Measurements from ENCODE around the gene FFAR2. TPM values are rescaled to one million over a fixed set of nuclear protein-coding genes. Genes with fewer than 3 reads are reported as not detected.
"Not testable (repeated sequence)": the region's sequence is repeated elsewhere in the genome, so short reads cannot be mapped to it uniquely, and the experiment has no call there.

Gene FFAR2
- total RNA-seq, 4 donors from 2014 or later = 0.29 to 0.64 (median 0.30) TPM; not detected in 1

DNA sequence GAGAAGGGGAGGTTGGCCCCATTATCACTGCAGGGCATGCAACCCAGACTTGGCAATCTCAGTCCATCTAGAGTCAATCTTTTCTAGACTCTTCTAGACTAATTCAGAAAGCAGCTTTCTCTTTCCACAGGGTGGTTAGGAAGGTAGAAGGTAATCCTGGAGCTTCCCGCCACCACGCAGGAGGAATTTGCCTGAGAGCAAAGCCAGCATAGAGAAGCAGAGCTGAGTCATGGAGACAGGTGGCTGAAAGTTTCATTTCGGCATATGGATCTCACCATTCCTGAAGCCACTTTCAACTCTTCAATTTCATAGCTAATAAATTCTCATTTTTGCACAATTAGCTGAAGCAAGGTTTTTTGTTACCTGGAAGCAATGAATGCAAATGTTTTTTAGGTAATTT lies 29.0 kb upstream of the FFAR2 start:
- TF ChIP-seq CTCF (IDR thresholded peaks at IDR 0.05) = no peak
- no peak for TF ChIP-seq POLR2A (IDR thresholded peaks at IDR 0.05)
- no peak for TF ChIP-seq EP300 (IDR thresholded peaks at IDR 0.05)
- TF ChIP-seq POLR2AphosphoS5 (IDR thresholded peaks at IDR 0.05) = no peak
- H3K27me3 ChIP-seq = peaks cover 27% of the 10 kb centered on the region
- DNase-seq (ENCODE audit: low spot score in 2 of 2) = no peak
- H3K9me3 ChIP-seq = no peaks in the 10 kb centered on the region
- WGBS = 58% methylated on average over 3 of the region's 3 CpGs
- no peak overlapping the region for H3K27ac ChIP-seq
- H3K4me1 ChIP-seq = no peaks in the 10 kb centered on the region
- no peaks in the 10 kb centered on the region for H3K36me3 ChIP-seq
- H3K4me3 ChIP-seq = no peak overlapping the region

DNA sequence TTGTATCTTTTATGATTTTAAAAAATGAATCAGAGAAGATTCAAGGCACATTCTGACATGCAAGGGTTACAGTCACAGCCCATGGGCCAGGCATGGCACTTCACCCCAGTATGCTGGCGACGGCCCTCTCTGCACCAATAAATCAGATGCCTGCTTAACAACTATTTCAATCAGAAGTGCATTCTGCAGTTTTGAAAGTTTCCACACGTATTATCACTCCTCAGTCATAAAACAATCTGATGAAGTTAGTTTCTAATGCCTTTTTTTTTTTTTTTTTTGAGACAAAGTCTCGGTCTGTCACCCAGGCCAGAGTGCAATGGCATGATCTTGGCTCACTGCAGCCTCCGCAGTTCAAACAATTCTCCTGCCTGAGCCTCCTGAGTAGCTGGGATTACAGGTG lies 28.3 kb upstream of the FFAR2 start:
- 55% methylated on average over 5 of the region's 5 CpGs for WGBS
- no peak for DNase-seq (ENCODE audit: low spot score in 2 of 2)
- TF ChIP-seq EP300 (IDR thresholded peaks at IDR 0.05) (no peak), POLR2AphosphoS5 (IDR thresholded peaks at IDR 0.05) (no peak), POLR2A (IDR thresholded peaks at IDR 0.05) (no peak), CTCF (IDR thresholded peaks at IDR 0.05) (no peak)
- Histone ChIP-seq H3K27me3 (peaks cover 20% of the 10 kb centered on the region), H3K9me3 (no peaks in the 10 kb centered on the region), H3K4me1 (no peaks in the 10 kb centered on the region), H3K36me3 (no peaks in the 10 kb centered on the region), H3K4me3 (no peak overlapping the region), H3K27ac (no peak overlapping the region)

GRCh38 chr19:35421362-35421761 lies 26.7 kb upstream of the FFAR2 start:
- Histone ChIP-seq H3K27me3 (peaks cover 17% of the 10 kb centered on the region), H3K27ac (no peak overlapping the region), H3K4me1 (no peaks in the 10 kb centered on the region), H3K4me3 (no peak overlapping the region), H3K9me3 (no peaks in the 10 kb centered on the region), H3K36me3 (no peaks in the 10 kb centered on the region)
- 57% methylated on average over 3 of the region's 11 CpGs for WGBS
- TF ChIP-seq POLR2AphosphoS5 (IDR thresholded peaks at IDR 0.05) (no peak), EP300 (IDR thresholded peaks at IDR 0.05) (no peak), CTCF (IDR thresholded peaks at IDR 0.05) (no peak), POLR2A (IDR thresholded peaks at IDR 0.05) (no peak)
- no peak for DNase-seq (ENCODE audit: low spot score in 2 of 2)

GRCh38 chr19:35423406-35423805 lies 24.7 kb upstream of the FFAR2 start:
- H3K27ac ChIP-seq; H3K4me1 ChIP-seq; H3K4me3 ChIP-seq; H3K9me3 ChIP-seq; H3K36me3 ChIP-seq; DNase-seq (ENCODE audit: low spot score in 2 of 2); H3K27me3 ChIP-seq: not testable (repeated sequence)
- 94% methylated on average over 7 of the region's 7 CpGs for WGBS

DNA sequence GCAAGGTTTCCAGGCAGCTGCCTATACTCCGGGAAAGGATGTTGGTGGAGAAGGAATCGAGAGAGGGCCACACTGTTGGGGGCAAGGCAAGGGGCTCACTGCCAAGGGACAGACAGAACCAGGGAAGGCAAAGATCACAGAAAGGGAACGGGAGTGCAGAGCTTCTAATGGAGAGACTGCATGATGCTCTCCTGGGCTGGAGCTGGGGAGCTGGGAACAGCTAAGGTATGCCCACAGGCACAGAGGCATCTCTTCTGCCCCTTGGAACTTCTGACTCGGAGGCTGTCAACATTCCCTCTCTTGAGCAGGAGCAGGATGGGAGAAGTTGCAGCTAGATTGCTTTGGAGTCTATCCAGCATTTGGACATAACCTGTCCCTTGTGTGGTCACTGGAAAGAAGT lies 22.4 kb upstream of the FFAR2 start:
- 95% methylated on average over 4 of the region's 4 CpGs for WGBS

More for the DNA sequence above, 22.4 kb upstream of the FFAR2 start:
- Histone ChIP-seq H3K27ac (no peak overlapping the region), H3K4me3 (no peak overlapping the region), H3K36me3 (no peaks in the 10 kb centered on the region), H3K9me3 (no peaks in the 10 kb centered on the region), H3K27me3 (no peaks in the 10 kb centered on the region), H3K4me1 (no peaks in the 10 kb centered on the region)
- DNase-seq (ENCODE audit: low spot score in 2 of 2) = no peak
- no peak for TF ChIP-seq POLR2AphosphoS5 (IDR thresholded peaks at IDR 0.05)
- no peak for TF ChIP-seq CTCF (IDR thresholded peaks at IDR 0.05)

Measured in suprapubic skin (tissue), 4 donors.